NCI-H146 treated with DMSO at 0.1 percent for 48 hours (cell line): ENCODE data around the gene EHBP1.

Source experiments
- DNase-seq: peaks from one replicate; lab custom pipeline; 2025; ENCODE audit not compliant: unreplicated experiment; lab: John Stamatoyannopoulos, UW

Gene EHBP1

DNA sequence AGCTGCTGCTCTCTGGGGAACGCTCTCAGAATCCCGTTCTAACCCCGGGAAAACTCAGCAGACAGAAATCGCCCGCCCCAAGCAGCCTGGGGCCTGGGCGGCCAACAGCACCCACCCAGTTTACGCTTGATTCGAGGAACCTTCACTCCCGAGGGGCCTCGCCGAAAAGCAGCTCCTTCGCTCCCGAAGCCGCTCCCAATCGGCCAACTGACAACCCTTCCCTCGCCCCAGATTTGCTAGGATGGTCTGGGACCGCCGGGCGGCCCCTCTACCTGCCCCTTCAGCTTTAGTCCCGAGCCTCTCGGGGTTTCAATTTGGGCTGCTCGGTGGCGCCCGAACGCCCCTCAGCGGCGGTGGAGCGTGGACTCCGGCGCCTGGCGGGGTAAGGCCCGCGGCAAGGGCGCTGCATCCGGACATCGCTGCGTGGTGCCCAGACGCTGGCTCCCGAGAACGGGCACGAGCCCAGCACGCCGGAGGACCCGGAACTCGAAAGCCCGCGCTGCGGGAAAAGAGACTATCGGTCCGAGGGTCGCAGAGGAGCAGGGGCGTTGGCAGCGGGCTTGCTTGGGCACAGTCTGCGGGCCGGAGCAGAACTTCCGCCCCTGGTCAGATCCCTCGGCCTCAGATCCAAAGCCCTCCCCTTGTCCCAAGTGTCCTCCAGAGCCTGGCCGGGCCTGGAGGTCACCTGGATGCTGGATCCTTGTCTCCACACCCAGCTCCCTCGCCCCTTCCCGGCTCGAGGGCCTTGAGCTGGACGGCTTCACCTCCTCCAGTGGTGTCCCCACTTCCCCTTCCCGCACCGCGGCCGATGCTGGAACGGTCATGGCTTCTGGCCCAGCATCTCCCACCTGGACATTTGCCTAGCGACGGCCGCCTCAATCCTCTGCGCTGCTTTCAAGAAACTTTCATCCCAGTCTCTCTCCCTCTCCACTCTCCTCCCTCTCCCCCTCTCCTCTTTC lies 342.1 kb downstream of the EHBP1 start:
- DNase-seq, result peak; percentile 14

- DNase-seq, result no peak
These were observed 343.1 kb downstream of the EHBP1 start for GRCh38 chr2:63048367-63049171.

DNA sequence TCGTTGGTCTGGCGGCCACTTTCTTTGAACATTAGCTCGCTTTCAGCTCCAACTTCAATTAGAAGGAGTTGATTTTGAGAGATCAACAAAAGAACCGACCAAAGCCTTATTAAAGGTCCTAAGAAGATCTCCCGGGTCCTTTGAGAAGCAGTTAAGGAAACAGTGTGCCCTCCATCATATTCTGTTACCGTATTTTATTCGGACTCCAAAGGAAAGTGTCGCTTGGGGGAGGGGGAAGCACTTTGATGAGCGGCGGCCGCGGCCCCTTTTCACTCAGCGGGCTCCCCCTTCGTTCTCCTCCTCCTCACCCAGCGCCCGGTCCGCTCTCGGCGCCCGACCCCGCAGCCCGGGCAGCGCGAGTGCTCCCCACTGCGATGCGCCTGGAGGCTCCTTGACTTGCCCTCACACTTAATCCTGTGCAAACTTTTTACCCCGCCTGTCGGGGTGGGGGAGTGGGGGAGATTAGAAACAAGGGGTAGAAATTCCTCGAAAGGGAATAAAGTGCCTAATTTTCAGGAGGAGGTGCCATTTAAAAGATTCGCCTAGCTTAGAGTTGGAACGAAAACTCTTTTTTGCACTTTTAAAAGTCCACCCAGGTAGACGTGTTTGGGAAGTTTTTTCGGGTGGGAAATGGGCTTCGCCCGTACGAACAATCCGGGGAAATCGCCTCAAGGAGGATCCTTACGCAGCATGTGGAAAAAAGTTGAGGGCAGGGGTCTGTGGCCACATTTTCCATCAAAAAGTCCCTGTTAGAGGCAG lies 343.9 kb downstream of the EHBP1 start:
- DNase-seq, result no peak

DNA sequence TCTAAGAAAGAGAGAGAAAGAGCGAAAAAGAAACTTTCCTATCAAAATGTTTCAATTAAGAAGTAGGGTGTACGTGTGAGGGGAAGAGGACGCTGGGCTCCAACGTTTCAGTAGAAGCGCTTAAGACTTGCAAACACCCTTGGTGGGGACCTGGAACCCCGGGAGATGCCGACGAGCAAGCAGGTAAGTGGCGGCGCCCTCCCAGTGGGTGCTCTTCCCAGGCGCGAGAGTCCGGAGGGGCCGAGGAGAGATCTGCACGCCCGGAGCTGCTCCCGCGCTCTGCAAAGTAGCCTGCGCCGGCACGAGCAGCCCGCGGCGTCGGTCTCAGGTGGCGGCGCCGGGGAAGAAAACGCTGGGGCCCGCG lies 344.4 kb downstream of the EHBP1 start:
- DNase-seq, result peak; percentile 40

- DNase-seq, result peak; percentile 78
These were observed 345.0 kb downstream of the EHBP1 start, which contains the start of gene OTX1 for GRCh38 chr2:63050334-63051041. Gene OTX1, plus strand, starts transcription at chr2:63050830. Its CDS starts 2,161 bp downstream, at chr2:63052991.

- no peak for DNase-seq
These were observed 345.7 kb downstream of the EHBP1 start for GRCh38 chr2:63051042-63051794.

DNA sequence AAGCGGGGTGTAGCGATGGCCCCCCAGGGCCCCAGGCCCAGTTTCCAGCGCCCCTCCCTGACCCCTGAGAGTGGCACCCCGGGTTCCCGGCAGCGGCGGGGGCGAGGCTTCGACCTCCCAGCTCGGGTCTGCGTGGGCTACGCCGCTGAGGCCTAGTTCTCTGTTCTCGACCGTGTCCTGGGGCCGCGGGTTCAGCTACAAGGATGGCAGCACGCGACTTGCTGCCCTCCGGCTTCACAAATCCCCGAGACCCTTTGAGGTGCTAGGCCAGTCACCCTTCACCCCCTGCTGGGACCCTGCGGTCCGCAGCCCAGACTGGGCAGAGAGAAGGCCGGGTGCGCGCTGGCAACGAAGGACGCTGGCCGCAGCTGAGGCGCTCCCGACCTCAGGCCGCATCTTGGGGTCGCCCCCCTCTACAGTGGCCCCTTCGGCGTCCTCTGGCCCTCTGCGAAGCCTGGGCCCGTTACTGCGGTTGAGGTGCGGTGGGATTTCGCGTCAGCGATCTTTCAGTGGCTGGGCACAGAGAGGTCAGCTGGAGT lies 346.4 kb downstream of the EHBP1 start:
- DNase-seq, result no peak

DNA sequence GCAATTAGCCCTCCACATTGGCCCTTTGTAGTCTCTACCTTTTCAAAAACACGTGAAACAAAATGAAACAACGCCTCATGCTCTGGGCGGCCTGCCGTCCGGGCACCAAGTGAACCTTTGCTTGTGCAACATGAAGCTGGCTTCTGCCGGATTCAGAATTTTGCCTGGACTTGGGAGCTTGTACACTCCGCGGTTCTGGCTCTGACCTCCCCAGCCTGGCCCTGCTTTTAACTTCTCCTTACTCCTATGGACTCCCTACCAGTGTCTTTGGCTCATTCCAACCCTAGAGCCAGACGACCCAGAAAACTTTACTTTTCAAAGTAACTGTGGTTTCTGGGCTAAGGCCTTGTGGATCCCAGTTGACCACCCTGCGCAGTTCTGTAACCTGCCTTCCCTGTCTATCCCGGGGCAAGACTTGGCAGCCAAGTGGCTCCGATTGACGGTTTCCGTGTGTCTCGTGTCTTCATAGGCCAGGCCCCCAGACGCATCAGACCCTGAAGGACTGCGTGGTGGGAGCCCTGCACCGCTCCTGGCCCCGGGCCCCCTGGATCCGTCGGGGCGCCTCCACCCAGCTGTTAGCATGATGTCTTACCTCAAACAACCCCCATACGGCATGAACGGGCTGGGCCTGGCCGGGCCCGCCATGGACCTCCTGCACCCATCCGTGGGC lies 347.0 kb downstream of the EHBP1 start:
- no peak for DNase-seq

DNA sequence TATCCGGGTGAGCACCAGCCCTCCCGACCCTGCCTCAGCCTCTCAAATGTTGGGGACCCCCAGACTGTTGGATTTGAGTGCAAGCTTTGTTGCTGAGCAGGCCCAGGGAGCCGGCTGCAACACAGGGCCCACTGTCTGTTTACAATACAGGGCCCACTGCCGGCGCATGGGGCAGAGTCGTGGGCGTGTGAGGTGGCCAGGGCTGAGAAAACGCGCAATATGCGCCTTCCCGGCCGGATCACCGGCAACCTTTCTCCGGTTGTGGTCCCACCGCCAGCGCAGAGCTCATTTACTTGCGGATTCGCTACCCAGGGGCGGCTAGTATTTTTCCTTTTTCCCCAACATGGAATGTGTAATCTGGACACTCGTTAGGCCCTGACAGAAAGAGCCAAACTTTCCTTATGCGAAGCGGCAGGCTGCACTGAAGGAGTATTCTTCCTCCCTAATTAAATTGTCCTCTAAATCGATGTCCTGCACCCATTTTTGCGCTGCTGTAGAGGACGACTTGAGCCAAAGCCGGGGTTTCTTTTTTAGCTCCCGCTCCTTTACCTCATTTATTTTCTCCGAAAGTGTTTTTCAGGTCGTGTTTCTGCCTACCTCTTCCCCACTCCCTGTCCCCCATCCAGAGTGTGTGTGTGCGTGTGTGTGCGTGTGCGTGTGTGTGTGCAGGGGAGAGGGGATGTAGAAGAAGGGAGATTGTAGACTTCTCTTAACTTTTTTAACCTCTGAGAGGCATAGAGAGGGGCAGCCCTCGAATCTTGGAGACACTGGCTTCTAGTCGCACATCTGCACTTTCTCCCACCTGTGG lies 347.8 kb downstream of the EHBP1 start:
- DNase-seq, result no peak

- DNase-seq, result no peak
These were observed 348.5 kb downstream of the EHBP1 start for GRCh38 chr2:63053889-63054602.

GRCh38 chr2:63054841-63055225 lies 349.3 kb downstream of the EHBP1 start:
- no peak for DNase-seq

GRCh38 chr2:63055226-63056106 lies 350.0 kb downstream of the EHBP1 start:
- DNase-seq, result no peak

- no peak for DNase-seq
These were observed 350.9 kb downstream of the EHBP1 start for GRCh38 chr2:63056107-63057050.

GRCh38 chr2:63057249-63058143 lies 352.0 kb downstream of the EHBP1 start:
- DNase-seq, result no peak
